Mucosa of gallbladder (tissue), 1 donor: Measurements from ENCODE around the gene ETV6. TPM values are rescaled to one million over a fixed set of nuclear protein-coding genes. Genes with fewer than 3 reads are reported as not detected.

Experiments used
- DNase-seq: peaks from one replicate; pipeline ENCODE4 v3.0.0-alpha.2; 2020; ENCODE audit warnings: low spot score
- total RNA-seq: library from RNA; stranded (reverse); gene quantifications from one replicate; pipeline ENCODE4 v1.2.1, GENCODE V29; 2021
- donor health status: DM: no; HTN: no; CAD: no.

Gene ETV6
- total RNA-seq, 1 donor from 2014 or later = 54.5 TPM

GRCh38 chr12:11758510-11759493, 109.3 kb downstream of the ETV6 start:
- peak; percentile 50 for DNase-seq

GRCh38 chr12:11759494-11759878, 110.0 kb downstream of the ETV6 start:
- no peak for DNase-seq

GRCh38 chr12:11759899-11760298, 110.4 kb downstream of the ETV6 start:
- DNase-seq = no peak

GRCh38 chr12:11761869-11762567, 112.5 kb downstream of the ETV6 start:
- no peak for DNase-seq

GRCh38 chr12:11762723-11763326, 113.4 kb downstream of the ETV6 start:
- no peak for DNase-seq

GRCh38 chr12:11763760-11764520, 114.5 kb downstream of the ETV6 start:
- DNase-seq = no peak

- no peak for DNase-seq
Measured at GRCh38 chr12:11764837-11765236, 115.4 kb downstream of the ETV6 start.

GRCh38 chr12:11765421-11765816, 115.9 kb downstream of the ETV6 start:
- no peak for DNase-seq

GRCh38 chr12:11765817-11766794, 116.6 kb downstream of the ETV6 start:
- peak; percentile 32 for DNase-seq

- no peak for DNase-seq
Measured at GRCh38 chr12:11767029-11767724, 117.7 kb downstream of the ETV6 start.

- DNase-seq = no peak
Measured at GRCh38 chr12:11767798-11768197, 118.3 kb downstream of the ETV6 start.

GRCh38 chr12:11768233-11768965, 118.9 kb downstream of the ETV6 start:
- DNase-seq = no peak

GRCh38 chr12:11769723-11770514, 120.4 kb downstream of the ETV6 start:
- no peak for DNase-seq

GRCh38 chr12:11771356-11771755, 121.9 kb downstream of the ETV6 start:
- DNase-seq = no peak

- DNase-seq = no peak
Measured at GRCh38 chr12:11771895-11772502, 122.5 kb downstream of the ETV6 start.

GRCh38 chr12:11773889-11774677, 124.6 kb downstream of the ETV6 start:
- no peak for DNase-seq

GRCh38 chr12:11774821-11775220, 125.3 kb downstream of the ETV6 start:
- DNase-seq = no peak
